Gastroesophageal sphincter (tissue), 4 donors: ENCODE results near the gene TSSK3. TPM values are rescaled to one million over a fixed set of nuclear protein-coding genes. Genes with fewer than 3 reads are reported as not detected.

Source experiments
- ATAC-seq: fragments of 150-250 bp; one replicate; pipeline ENCODE4 v1.9.1; 2016; ENCODE audit warnings: mild to moderate bottlenecking, moderate library complexity
- H3K27ac ChIP-seq, 4 donors: fragments of 200-600 bp; sonication (generic) in 3 of 4; 1 replicate in 3 of 4; 2 replicates in 1 of 4; pipeline ENCODE4 v1.5.1; 2016 to 2019
- H3K27me3 ChIP-seq: fragments of 200-600 bp; sonication (generic); one replicate; pipeline ENCODE4 v1.5.1; 2019
- H3K36me3 ChIP-seq, 2 donors: fragments of 200-600 bp; sonication (generic); one replicate each; pipeline ENCODE4 v1.5.1; 2019; ENCODE audit warnings: control low read depth in 1 of 2
- H3K4me1 ChIP-seq, 3 donors: fragments of 200-600 bp; sonication (generic); 1 replicate in 2 of 3; 2 replicates in 1 of 3; pipeline ENCODE4 v1.5.1; 2016 to 2019; ENCODE audit warnings: control low read depth in 2 of 3
- H3K4me3 ChIP-seq, 2 donors: fragments of 200-600 bp; sonication (generic); one replicate each; pipeline ENCODE4 v1.5.1; 2019; ENCODE audit warnings: mild to moderate bottlenecking in 1 of 2, moderate library complexity in 1 of 2
- H3K9me3 ChIP-seq, 3 donors: fragments of 200-600 bp; sonication (generic); one replicate each; pipeline ENCODE4 v1.5.1; 2017 to 2019; ENCODE audit warnings: control low read depth in 2 of 3
- CTCF ChIP-seq, 4 experiments: fragments of 200-600 bp in 2 of 4; fragments of 450-650 bp in 2 of 4; sonication (generic) in 1 of 4; IDR thresholded peaks; one replicate each; pipeline ENCODE4 v1.5.1; 2017 to 2019; ENCODE audit warnings: antibody characterized with exemption in 4 of 4, mild to moderate bottlenecking in 2 of 4, moderate library complexity in 2 of 4
- EP300 ChIP-seq: sonication (generic); formaldehyde crosslinking; IDR thresholded peaks from one replicate; pipeline ENCODE4 v1.6.1; 2017; ENCODE audit warnings: antibody characterized with exemption, mild to moderate bottlenecking
- POLR2A ChIP-seq, 2 donors: fragments of 450-650 bp; IDR thresholded peaks; one replicate each; pipeline ENCODE4 v1.6.1; 2017; ENCODE audit warnings: antibody characterized with exemption in 2 of 2, mild to moderate bottlenecking in 2 of 2, moderate library complexity in 1 of 2
- POLR2AphosphoS5 ChIP-seq: sonication (generic); formaldehyde crosslinking; IDR thresholded peaks from one replicate; pipeline ENCODE4 v1.6.1; 2017; ENCODE audit warnings: antibody characterized with exemption
- WGBS, 2 donors: methylation state at CpG; one replicate each; pipeline ENCODE4 v1.1.5; 2018; ENCODE audit warnings: low coverage in 1 of 2; 5-methylcytosine and 5-hydroxymethylcytosine counted together
- total RNA-seq, 4 donors: library from RNA; depleted of rRNA; stranded (reverse); fragments of >200 nt; gene quantifications; one replicate each; pipeline ENCODE4 v1.1.0, GENCODE V29; 2016

The TSSK3 gene
- total RNA-seq, 4 donors from 2014 or later = 3.6 TPM; not detected in 3

- Histone ChIP-seq H3K4me1 (no peaks in the 10 kb centered on the region), H3K36me3 (peaks cover 0 to 100% of the 10 kb centered on the region in 2 donors), H3K4me3 (no peak overlapping the region), H3K27me3 (no peaks in the 10 kb centered on the region), H3K9me3 (no peaks in the 10 kb centered on the region), H3K27ac (no peak overlapping the region)
- ATAC-seq = no peak
- no peak for TF ChIP-seq POLR2AphosphoS5
- no peak for TF ChIP-seq POLR2A (IDR thresholded peaks at IDR 0.05)
- no peak for TF ChIP-seq EP300
- TF ChIP-seq CTCF (IDR thresholded peaks at IDR 0.05) = no peak
- 90% methylated on average over 2 of the region's 11 CpGs; no CpG with 5 or more reads in 1 of the 2 donors for WGBS, 2 donors
Observed at GRCh38 chr1:32327204-32327603, 35.1 kb upstream of the TSSK3 start.

GRCh38 chr1:32329931-32330466 is 32.3 kb upstream of the TSSK3 start:
- WGBS, 2 donors = 78 to 89% methylated on average over 4 of the region's 4 CpGs
- H3K4me3 ChIP-seq = no peak overlapping the region
- peaks cover 0 to 86% of the 10 kb centered on the region in 2 donors for H3K36me3 ChIP-seq
- no peaks in the 10 kb centered on the region for H3K27me3 ChIP-seq
- TF ChIP-seq CTCF (IDR thresholded peaks at IDR 0.05) (no peak), POLR2AphosphoS5 (no peak), POLR2A (IDR thresholded peaks at IDR 0.05) (no peak), EP300 (no peak)
- ATAC-seq = no peak
- no peaks in the 10 kb centered on the region for H3K9me3 ChIP-seq
- H3K27ac ChIP-seq = no peak overlapping the region
- H3K4me1 ChIP-seq = peaks cover 0 to 9% (median 6%) of the 10 kb centered on the region in 3 donors

DNA sequence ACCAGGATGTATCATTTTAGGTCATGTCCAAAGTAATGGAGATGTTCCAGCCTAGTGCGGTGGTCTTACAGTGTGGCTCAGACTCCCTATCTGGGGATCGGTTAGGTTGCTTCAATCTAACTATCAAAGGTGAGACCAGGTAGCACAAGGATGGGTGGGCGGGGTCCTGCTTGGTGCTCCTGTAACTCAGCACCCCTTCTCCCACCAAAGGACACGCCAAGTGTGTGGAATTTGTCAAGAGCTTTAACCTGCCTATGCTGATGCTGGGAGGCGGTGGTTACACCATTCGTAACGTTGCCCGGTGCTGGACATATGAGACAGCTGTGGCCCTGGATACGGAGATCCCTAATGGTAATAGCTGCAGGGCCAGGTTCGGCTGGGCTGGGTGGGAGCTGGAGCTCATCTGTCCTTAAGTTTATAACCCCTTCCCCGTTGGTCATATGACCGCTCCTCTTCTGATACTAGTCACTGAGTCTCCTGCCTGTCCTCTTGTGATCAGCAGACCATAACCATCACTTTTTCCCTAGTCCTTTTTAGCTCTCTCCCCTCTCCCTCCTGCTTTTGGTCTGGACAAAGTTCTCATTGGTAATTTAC is 31.7 kb upstream of the TSSK3 start:
- Histone ChIP-seq H3K4me3 (no peak overlapping the region), H3K27me3 (no peaks in the 10 kb centered on the region), H3K9me3 (no peaks in the 10 kb centered on the region), H3K36me3 (peaks cover 0 to 79% of the 10 kb centered on the region in 2 donors), H3K4me1 (peaks cover 0 to 16% (median 7%) of the 10 kb centered on the region in 3 donors), H3K27ac (no peak overlapping the region)
- ATAC-seq = no peak
- TF ChIP-seq CTCF (IDR thresholded peaks at IDR 0.05) (no peak), POLR2A (IDR thresholded peaks at IDR 0.05) (no peak), EP300 (no peak), POLR2AphosphoS5 (no peak)
- 78 to 88% methylated on average over 4 to 9 of the region's 12 CpGs for WGBS, 2 donors

DNA sequence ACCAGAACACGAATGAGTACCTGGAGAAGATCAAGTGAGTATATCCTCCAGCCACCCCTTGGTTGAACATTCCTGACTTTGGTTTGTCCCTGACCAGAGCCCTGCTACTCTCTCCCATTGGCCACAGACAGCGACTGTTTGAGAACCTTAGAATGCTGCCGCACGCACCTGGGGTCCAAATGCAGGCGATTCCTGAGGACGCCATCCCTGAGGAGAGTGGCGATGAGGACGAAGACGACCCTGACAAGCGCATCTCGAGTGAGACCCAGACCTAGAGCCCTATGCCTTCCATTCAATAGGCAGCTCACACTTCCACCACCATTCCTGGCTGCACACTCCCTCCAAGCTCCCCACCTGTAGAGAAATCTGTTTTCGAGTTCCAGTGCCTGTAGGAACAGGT is 30.8 kb upstream of the TSSK3 start:
- WGBS, 2 donors = 85 to 86% methylated on average over 1 to 6 of the region's 12 CpGs
- H3K36me3 ChIP-seq = peaks cover 0 to 70% of the 10 kb centered on the region in 2 donors
- H3K27ac ChIP-seq = no peak overlapping the region
- H3K9me3 ChIP-seq = no peaks in the 10 kb centered on the region
- TF ChIP-seq CTCF (IDR thresholded peaks at IDR 0.05) (no peak), POLR2A (IDR thresholded peaks at IDR 0.05) (no peak), POLR2AphosphoS5 (no peak), EP300 (no peak)
- no peak for ATAC-seq
- H3K27me3 ChIP-seq = no peaks in the 10 kb centered on the region
- no peak overlapping the region for H3K4me3 ChIP-seq
- peaks cover 0 to 25% (median 11%) of the 10 kb centered on the region in 3 donors for H3K4me1 ChIP-seq
